ENCODE measurements around the gene INAFM1.
"Not testable (repeated sequence)": the region's sequence is repeated elsewhere in the genome, so short reads cannot be mapped to it uniquely, and the experiment has no call there.

INAFM1 gene

DNA sequence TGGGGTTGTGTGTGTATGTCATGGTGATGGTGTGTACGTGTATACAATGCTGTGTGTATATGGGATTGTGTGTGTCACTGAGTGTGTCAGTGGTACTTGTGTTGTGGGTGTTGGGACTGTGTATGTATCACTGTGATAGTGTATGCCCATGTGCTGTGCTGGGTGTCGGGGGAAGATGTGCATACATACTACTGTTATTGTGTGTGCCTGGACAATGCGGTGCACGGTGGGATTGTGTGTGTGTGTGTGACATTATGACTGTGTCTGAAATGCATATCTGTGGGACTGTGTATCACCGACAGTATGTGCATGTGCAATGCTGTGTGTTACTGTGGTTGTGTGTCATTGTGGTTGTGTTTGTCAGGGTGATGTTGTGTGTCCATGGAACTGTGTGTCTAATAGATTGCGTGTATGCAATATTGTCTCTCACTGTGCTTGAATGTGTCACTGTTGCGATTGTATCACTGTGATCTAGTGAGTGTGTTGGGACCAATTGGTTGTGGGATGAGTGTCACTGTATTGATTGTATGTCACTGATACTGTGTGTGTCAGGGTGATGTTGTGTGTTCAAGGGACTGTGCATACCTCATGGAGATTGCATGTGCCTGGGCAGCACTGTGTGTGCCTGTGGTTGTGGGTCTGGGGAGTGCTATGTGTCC lies 32.6 kb upstream of the INAFM1 start:
- DNase-seq: no peak

DNA sequence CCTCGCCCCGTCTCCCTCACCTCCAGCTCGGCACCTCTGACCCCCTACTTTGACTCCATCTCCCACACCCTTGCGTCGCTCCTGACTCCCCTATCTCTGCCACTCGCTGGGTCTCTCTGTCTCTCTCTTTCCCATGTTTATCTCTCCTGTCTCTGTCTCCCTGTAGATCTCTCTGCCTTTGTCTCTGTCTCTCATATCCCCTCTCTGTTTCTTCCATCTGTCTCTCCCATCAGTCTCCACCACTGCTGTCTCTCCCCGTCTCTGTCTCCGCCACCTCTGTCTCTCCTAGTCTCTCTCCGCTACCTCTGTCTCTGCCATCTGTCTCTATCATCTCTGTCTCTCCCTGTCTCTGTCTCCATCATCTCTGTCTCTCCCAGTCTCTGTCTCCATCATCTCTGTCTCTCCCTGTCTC lies 31.3 kb upstream of the INAFM1 start:
- no peak for DNase-seq

DNA sequence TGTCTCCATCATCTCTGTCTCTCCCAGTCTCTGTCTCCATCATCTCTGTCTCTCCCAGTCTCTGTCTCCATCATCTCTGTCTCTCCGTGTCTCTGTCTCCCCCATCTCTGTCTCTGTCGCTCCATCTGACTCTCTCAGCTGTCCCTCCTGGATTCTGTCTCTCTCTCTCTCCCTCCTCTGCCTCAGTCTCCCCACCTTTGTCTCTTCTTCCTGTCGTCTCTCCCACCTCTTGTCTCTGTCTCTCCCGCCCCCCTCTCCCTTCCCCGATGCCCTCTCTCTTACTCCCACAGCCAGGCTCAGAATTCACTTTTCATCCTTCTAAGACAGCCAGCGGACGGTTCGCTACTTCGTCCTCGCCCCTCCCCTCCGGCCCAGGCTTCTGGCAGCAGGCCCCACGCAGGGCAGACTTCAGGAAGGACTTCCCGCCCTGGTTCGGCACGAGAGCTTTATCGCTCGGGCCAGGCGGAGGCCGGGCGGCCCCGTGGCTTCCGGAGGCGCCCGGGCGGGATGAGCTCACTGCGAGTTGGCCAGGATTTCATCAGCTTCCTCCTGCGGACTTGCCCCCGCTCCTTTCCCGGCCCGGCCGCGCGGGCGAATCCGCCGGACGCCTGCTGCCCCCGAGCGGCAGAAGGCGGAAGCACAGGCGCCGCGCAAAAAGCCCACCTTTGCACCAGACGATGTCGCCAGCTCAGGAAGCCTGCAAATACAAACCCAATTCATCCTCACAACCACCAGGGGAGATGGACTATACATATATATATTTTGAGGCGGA lies 30.7 kb upstream of the INAFM1 start:
- DNase-seq: peak; percentile 74

DNA sequence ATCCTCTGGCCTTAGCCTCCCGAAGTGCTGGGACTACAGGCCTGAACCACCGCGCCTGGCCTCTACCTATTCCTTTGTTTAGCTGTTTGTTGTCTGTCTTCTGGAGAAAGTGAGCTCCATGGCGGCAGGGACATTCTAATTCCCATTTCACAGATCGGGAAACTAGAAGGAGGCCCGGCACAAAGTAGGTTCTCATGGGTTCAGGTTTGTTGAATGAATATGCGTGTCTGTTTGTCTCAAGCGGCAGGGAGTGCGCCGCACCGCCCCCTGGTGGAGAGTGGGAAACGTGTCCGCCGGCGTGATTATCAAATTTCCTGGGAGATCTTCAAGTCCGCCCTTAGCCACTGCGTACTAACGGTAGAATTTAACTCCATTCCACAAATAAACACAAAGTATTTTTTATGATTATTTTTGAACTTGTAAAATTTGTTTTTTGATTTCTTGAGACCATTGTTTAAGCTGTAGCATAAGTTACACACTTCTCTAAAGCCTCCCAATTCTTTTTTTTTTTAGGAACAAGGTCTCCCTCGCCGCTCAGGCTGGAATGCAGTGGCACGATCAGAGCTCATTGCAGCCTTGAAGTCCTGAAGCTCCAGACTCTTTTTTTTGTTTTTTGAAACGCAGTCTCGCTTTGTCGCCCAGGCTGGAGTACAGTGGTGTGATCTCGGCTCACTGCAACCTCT lies 27.2 kb upstream of the INAFM1 start:
- peak; percentile 75 for DNase-seq

GRCh38 chr19:47253016-47253415 lies 21.7 kb upstream of the INAFM1 start:
- DNase-seq: not testable (repeated sequence)

- DNase-seq: no peak
Observed at GRCh38 chr19:47253467-47253881, 21.2 kb upstream of the INAFM1 start.

GRCh38 chr19:47253970-47254369 lies 20.7 kb upstream of the INAFM1 start:
- DNase-seq: no peak

- peak; percentile 84 for DNase-seq
Observed at GRCh38 chr19:47255879-47256692, 18.6 kb upstream of the INAFM1 start, which contains the start of gene CCDC9. CCDC9 (plus strand) TSS chr19:47256525; CDS start chr19:47258401, 1,876 bp downstream.

DNA sequence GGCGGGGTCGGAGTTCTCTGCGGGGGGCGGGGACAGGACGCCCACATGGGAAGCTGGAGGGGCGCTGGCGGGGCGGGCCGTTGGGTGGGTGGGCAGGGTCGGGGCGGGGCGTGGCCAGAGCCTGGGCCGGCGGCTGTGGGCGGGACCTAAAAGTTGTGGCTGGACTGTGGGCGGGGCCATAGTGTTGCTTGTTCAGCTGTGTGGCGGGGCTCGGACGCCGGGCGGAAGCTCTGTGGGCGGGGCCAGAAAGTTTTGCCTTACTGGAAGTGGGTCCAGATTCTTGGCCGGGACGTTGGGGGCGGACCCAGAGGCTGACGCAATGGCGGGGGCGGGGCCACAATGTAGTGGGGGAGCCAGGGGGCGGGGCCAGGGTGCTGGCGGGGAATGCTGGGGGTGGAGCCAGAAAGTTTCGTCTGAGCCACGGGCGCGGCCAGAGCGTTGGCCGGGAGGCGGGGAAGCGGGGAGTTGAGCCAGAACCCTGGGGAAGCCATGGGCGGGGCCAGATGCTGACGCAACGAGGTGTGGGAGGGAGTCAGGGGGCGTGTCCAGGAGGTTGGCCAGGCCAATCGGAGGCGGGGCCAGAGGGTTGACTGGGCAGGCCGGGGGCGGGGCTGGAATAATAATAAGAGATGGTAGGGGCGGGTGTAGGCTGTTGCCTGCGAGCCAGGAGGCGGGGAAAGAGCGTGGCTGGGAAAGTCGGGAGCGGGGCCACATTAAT lies 17.8 kb upstream of the INAFM1 start:
- peak; percentile 96 for DNase-seq

- no peak for DNase-seq
Observed at GRCh38 chr19:47257411-47258169, 17.1 kb upstream of the INAFM1 start.

- no peak for DNase-seq
Observed at GRCh38 chr19:47258434-47258833, 16.3 kb upstream of the INAFM1 start.

DNA sequence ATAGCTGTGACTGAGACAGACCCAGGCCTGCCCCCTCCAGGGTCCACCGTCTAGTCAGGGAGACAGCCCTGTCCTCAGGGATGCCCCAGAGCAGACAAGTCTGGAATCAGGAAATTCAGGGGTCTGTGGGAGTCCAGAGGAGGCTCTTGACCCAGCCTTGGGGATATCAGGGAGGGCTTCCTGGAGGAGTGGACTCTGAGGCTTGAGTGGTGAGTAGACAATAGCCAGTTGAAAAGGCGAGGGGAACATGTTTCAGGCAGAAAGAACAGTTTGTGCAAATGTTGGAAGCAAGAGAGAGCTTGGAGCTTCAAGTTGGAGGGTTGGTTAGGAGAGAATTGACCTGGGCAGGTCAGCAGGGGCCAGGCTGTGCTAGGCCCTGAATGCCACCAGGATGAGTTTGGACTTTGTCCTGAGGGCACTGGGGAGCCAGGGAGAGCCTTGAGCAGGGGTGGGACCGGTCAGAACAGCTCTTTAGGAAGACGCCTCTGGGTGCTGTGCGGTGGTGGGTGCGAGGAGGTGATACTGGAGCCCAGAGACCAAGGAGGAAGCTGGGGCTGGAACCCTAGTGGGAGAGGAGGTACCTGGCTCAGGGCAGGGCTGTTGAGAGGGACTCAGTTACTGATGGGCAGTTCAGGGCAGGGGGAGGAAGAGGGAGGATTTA lies 15.7 kb upstream of the INAFM1 start:
- DNase-seq: no peak

GRCh38 chr19:47260476-47260875 lies 14.2 kb upstream of the INAFM1 start:
- no peak for DNase-seq

DNA sequence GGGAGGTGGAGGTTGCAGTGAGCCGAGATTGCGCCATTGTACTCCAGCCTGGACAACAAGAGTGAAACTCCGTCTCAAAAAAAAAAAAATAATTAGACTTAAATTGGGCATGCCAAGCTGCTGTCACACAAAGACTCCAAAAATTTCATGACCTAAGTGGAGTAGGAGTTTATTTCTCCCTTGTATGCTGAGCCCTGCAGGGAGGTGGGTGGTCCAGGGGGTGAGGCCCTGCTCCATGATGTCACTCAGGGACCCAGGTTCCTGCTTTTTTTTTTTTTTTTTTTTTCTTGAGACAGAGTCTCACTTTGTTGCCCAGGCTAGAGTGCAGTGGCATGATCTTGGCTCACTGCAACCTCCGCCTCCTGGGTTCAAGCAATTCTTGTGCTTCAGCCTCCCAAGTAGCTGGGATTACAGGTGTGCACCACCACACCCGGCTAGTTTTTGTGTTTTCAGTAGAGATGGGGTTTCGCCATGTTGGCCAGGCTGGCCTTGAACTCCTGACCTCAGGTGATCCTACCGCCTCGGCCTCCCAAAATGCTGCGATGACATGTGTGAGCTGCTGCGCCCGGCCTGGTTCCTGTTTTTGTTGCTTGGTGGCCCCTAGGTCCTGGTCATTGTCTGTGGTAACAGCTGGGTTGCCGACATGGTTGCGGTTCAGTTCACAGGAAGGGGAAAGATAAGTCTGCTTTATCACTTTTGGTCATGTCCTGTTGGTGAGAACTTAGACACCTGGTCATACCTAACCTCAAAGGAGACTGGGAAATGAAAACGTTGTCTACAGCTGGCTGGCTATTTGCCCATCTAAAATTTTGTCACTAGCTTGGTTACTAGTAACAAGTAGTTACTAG lies 12.5 kb upstream of the INAFM1 start:
- DNase-seq: not testable (repeated sequence)

DNA sequence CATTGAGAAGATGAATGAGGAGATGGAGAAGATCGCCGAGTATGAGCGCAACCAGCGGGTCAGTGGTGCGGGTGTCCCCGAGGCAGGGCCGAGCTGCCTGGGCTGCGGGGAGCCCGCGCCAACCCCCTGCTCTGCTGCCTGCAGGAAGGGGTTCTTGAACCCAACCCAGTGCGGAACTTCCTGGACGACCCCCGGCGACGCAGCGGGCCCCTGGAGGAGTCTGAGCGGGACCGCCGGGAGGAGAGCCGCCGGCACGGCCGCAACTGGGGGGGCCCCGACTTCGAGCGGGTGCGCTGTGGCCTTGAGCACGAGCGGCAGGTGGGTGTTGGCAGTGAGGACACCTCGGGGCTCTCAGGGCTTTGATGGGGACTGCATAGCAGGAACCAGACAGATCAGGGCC lies 10.1 kb upstream of the INAFM1 start:
- DNase-seq: no peak

GRCh38 chr19:47266401-47266941 lies 8.2 kb upstream of the INAFM1 start:
- no peak for DNase-seq

DNA sequence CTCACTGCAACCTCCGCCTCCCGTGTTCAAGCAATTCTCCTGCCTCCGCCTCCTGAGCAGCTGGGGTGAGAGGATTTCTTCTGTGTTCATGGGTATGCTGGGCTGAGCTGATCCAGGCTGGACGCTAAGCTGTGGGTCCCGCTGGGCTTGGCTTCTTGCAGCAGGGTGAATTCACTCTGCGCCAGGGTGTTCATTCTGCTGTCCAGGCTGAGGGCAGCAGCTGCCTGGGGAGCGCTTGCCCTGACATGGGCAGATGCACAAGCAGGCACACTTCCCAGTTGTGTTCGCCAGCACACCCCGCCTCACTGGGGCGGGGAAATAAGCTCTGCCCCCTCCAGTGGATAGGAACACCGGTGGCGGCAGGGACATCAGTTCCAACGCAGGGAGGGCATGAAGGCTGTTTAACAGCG lies 7.3 kb upstream of the INAFM1 start:
- no peak for DNase-seq

GRCh38 chr19:47268028-47268427 lies 6.7 kb upstream of the INAFM1 start:
- DNase-seq: no peak

GRCh38 chr19:47269596-47269995 lies 5.1 kb upstream of the INAFM1 start:
- DNase-seq: no peak

GRCh38 chr19:47270408-47270807 lies 4.3 kb upstream of the INAFM1 start:
- no peak for DNase-seq
